H1 (cell line): ENCODE results near the gene RPL31. TPM values are rescaled to one million over a fixed set of nuclear protein-coding genes. Genes with fewer than 3 reads are reported as not detected.

Experiments
- CTCF ChIA-PET: fragments of 300-600 bp; sonication (Branson Sonifier 250); formaldehyde crosslinking; loops from one replicate; lab custom pipeline; 2021; ENCODE audit not compliant: partially characterized antibody; lab: Charles Lee
- POLR2A ChIA-PET: fragments of 300-600 bp; sonication (Branson Sonifier 250); formaldehyde crosslinking; loops from one replicate; lab custom pipeline; 2021; ENCODE audit warnings: inconsistent platforms; ENCODE audit not compliant: partially characterized antibody; lab: Charles Lee
- DNase-seq, 2 experiments: peaks; one replicate each; pipeline versions ENCODE4 v3.0.0 to v3.0.0-alpha.2; 2010 to 2022; ENCODE audit warnings: low spot score in 2 of 2, low read depth in 1 of 2, mixed read lengths in 1 of 2
- FAIRE-seq: peaks from 2 replicates; lab custom pipeline; 2011; peaks lifted over from hg19 to GRCh38; lab: Jason Lieb, UNC
- H2AFZ ChIP-seq: 2 replicates; pipeline ENCODE4 v1.8.1; 2012; ENCODE audit warnings: low read length, inconsistent platforms
- H2AK5ac ChIP-seq: 2 replicates; pipeline ENCODE4 v1.6.1; 2013; ENCODE audit warnings: low read depth, low read length
- H2BK120ac ChIP-seq: replicated peaks from 2 replicates; pipeline ENCODE3; 2013; ENCODE audit warnings: low read depth, low read length, inconsistent platforms
- H2BK12ac ChIP-seq: 2 replicates; pipeline ENCODE4 v1.6.1; 2013; ENCODE audit warnings: low read depth, low read length
- H2BK15ac ChIP-seq: 2 replicates; pipeline ENCODE4 v1.6.1; 2013; ENCODE audit warnings: low read length
- H2BK20ac ChIP-seq: 2 replicates; pipeline ENCODE4 v1.6.1; 2013; ENCODE audit warnings: low read length
- H2BK5ac ChIP-seq: 2 replicates; pipeline ENCODE4 v1.6.1; 2013; ENCODE audit warnings: low read depth, low read length
- H3K14ac ChIP-seq: 2 replicates; pipeline ENCODE4 v1.6.1; 2013; ENCODE audit warnings: inconsistent platforms; ENCODE audit not compliant: insufficient read length
- H3K18ac ChIP-seq: 2 replicates; pipeline ENCODE4 v1.6.1; 2013; ENCODE audit warnings: low read length; ENCODE audit errors: extremely low read depth
- H3K23ac ChIP-seq: 2 replicates; pipeline ENCODE4 v1.6.1; 2013; ENCODE audit warnings: inconsistent platforms; ENCODE audit not compliant: insufficient read length
- H3K23me2 ChIP-seq: 2 replicates; pipeline ENCODE4 v1.6.1; 2013; ENCODE audit warnings: low read depth, low read length
- H3K27ac ChIP-seq: 2 replicates; pipeline ENCODE4 v1.6.1; 2011; ENCODE audit warnings: low read depth, low read length, inconsistent platforms
- H3K27me3 ChIP-seq, 4 experiments: replicated peaks in 1 of 4; 1 replicate in 1 of 4; 2 replicates in 3 of 4; pipeline versions ENCODE4 v1.6.1 to v1.8.1; 2011 to 2013; ENCODE audit warnings: low read length in 3 of 4, mild to moderate bottlenecking in 3 of 4, inconsistent platforms in 2 of 4, mixed read lengths in 2 of 4, moderate library complexity in 1 of 4; ENCODE audit not compliant: control insufficient read depth in 3 of 4, insufficient read depth in 3 of 4; ENCODE audit errors: extremely low read depth in 1 of 4
- H3K36me3 ChIP-seq, 4 experiments: 2 replicates each; pipeline versions ENCODE4 v1.6.1 to v1.8.1; 2011 to 2013; ENCODE audit warnings: mild to moderate bottlenecking in 4 of 4, low read length in 3 of 4, moderate library complexity in 2 of 4, control low read depth in 1 of 4, inconsistent platforms in 1 of 4; ENCODE audit not compliant: insufficient read depth in 4 of 4, control insufficient read depth in 2 of 4
- H3K4ac ChIP-seq: replicated peaks from 2 replicates; pipeline ENCODE3; 2013; ENCODE audit warnings: low read length, low read depth, mixed read lengths, inconsistent platforms; ENCODE audit not compliant: insufficient read length
- H3K4me1 ChIP-seq, 4 experiments: replicated peaks in 1 of 4; 1 replicate in 1 of 4; 2 replicates in 3 of 4; pipeline versions ENCODE4 v1.6.1 to v1.8.1; 2011 to 2013; ENCODE audit warnings: low read length in 3 of 4, inconsistent platforms in 2 of 4, mixed read lengths in 1 of 4; ENCODE audit not compliant: insufficient read depth in 4 of 4, control insufficient read depth in 3 of 4
- H3K4me2 ChIP-seq, 2 experiments: 2 replicates each; pipeline versions ENCODE4 v1.6.1 to v1.8.1; 2011 to 2013; ENCODE audit warnings: low read depth in 2 of 2, low read length in 2 of 2, control low read depth in 1 of 2, inconsistent platforms in 1 of 2, mild to moderate bottlenecking in 1 of 2; ENCODE audit not compliant: insufficient read depth in 1 of 2
- H3K4me3 ChIP-seq, 4 experiments: fragments of 200-600, 300-600 bp in 1 of 4; sonication (generic), shearing (Covaris generic), sonication (Bioruptor Twin) in 1 of 4; 2 replicates each; pipeline versions ENCODE4 v1.5.1 to v1.8.1; 2011 to 2016; ENCODE audit warnings: low read length in 4 of 4, low read depth in 3 of 4, control low read depth in 2 of 4, inconsistent platforms in 2 of 4, mild to moderate bottlenecking in 2 of 4, mixed read lengths in 1 of 4, moderate library complexity in 1 of 4; ENCODE audit not compliant: insufficient read depth in 2 of 4; ENCODE audit errors: extremely low read depth in 1 of 4
- H3K56ac ChIP-seq: replicated peaks from 2 replicates; pipeline ENCODE3; 2013; ENCODE audit warnings: low read depth, mild to moderate bottlenecking, mixed read lengths, low read length, inconsistent platforms; ENCODE audit not compliant: insufficient read length
- H3K79me1 ChIP-seq: 2 replicates; pipeline ENCODE4 v1.6.1; 2013; ENCODE audit warnings: low read depth, low read length, control low read depth
- H3K79me2 ChIP-seq, 2 experiments: 2 replicates each; pipeline versions ENCODE4 v1.6.1 to v1.8.1; 2012 to 2013; ENCODE audit warnings: low read length in 2 of 2, mild to moderate bottlenecking in 2 of 2, inconsistent platforms in 1 of 2; ENCODE audit not compliant: insufficient read depth in 2 of 2, control insufficient read depth in 1 of 2
- H3K9ac ChIP-seq, 4 experiments: replicated peaks in 1 of 4; 1 replicate in 1 of 4; 2 replicates in 3 of 4; pipeline versions ENCODE4 v1.6.1 to v1.8.1; 2011 to 2013; ENCODE audit warnings: low read depth in 3 of 4, low read length in 3 of 4, control low read depth in 2 of 4, mild to moderate bottlenecking in 2 of 4, moderate library complexity in 2 of 4, inconsistent platforms in 1 of 4; ENCODE audit errors: extremely low read depth in 1 of 4
- H3K9me3 ChIP-seq, 2 experiments: 2 replicates each; pipeline versions ENCODE4 v1.6.1 to v1.8.1; 2012 to 2013; ENCODE audit warnings: mild to moderate bottlenecking in 2 of 2, moderate library complexity in 2 of 2, control low read depth in 1 of 2, inconsistent platforms in 1 of 2, low read depth in 1 of 2, low read length in 1 of 2, mixed read lengths in 1 of 2; ENCODE audit not compliant: insufficient read depth in 2 of 2
- H4K20me1 ChIP-seq, 2 experiments: replicated peaks in 1 of 2; 2 replicates each; pipeline versions ENCODE3 to v1.8.1; 2011 to 2013; ENCODE audit warnings: inconsistent platforms in 2 of 2, low read length in 2 of 2, mild to moderate bottlenecking in 1 of 2; ENCODE audit not compliant: insufficient read depth in 2 of 2, control insufficient read depth in 1 of 2
- H4K5ac ChIP-seq: 2 replicates; pipeline ENCODE4 v1.6.1; 2013; ENCODE audit warnings: low read length, low read depth, mixed read lengths, inconsistent platforms; ENCODE audit not compliant: insufficient read length
- H4K8ac ChIP-seq: 2 replicates; pipeline ENCODE4 v1.8.0; 2013; ENCODE audit warnings: mild to moderate bottlenecking, moderate library complexity, low read length, inconsistent platforms; ENCODE audit not compliant: insufficient read depth; ENCODE audit errors: extremely low read depth
- H4K91ac ChIP-seq: replicated peaks from 2 replicates; pipeline ENCODE3; 2013; ENCODE audit warnings: low read length, mixed read lengths, inconsistent platforms; ENCODE audit not compliant: insufficient read length
- JUN ChIP-seq: IDR thresholded peaks from 2 replicates; pipeline ENCODE4 v1.6.1; 2011; ENCODE audit warnings: low read depth, mild to moderate bottlenecking, improper control_type of control experiment, low read length
- POLR2AphosphoS5 ChIP-seq: IDR thresholded peaks from 2 replicates; pipeline ENCODE4 v1.6.1; 2011; ENCODE audit warnings: low read depth, low read length
- RBBP5 ChIP-seq: IDR thresholded peaks from 2 replicates; pipeline ENCODE4 v1.7.1; 2012; ENCODE audit warnings: low read depth, mild to moderate bottlenecking, inconsistent platforms, low read length, moderate library complexity, borderline replicate concordance
- RXRA ChIP-seq: IDR thresholded peaks from 2 replicates; pipeline ENCODE4 v1.6.1; 2011; ENCODE audit warnings: low read depth, mild to moderate bottlenecking, low read length, moderate library complexity; ENCODE audit not compliant: insufficient read depth
- SIX5 ChIP-seq: IDR thresholded peaks from 2 replicates; pipeline ENCODE4 v1.6.1; 2011; ENCODE audit warnings: mild to moderate bottlenecking, low read depth, low read length
- YY1 ChIP-seq: IDR thresholded peaks from 2 replicates; pipeline ENCODE4 v1.6.1; 2011; ENCODE audit warnings: low read depth, mild to moderate bottlenecking, low read length
- WGBS, 2 experiments: shearing (Covaris generic) in 1 of 2; methylation state at CpG; one replicate each; pipeline versions ENCODE4 v1.1.6 to v1.1.7; 2013 to 2015; ENCODE audit warnings: low lambda C conversion rate in 2 of 2, mixed read lengths in 2 of 2, inconsistent platforms in 1 of 2, low coverage in 1 of 2, missing lambda C conversion rate in 1 of 2; ENCODE audit not compliant: insufficient replicate concordance in 2 of 2, insufficient coverage in 1 of 2, insufficient read length in 1 of 2; ENCODE audit errors: extremely low coverage in 1 of 2, missing lambda C conversion rate in 1 of 2; 5-methylcytosine and 5-hydroxymethylcytosine counted together
- long read RNA-seq, 2 experiments: library from RNA in 1 of 2; library from capped mRNA in 1 of 2; stranded (forward); transcript quantifications; one replicate each; pipeline ENCODE4 v2.0.0, GENCODE V29; 2021; ENCODE audit warnings: inconsistent platforms in 1 of 2
- polyA minus RNA-seq, 3 experiments: library from RNA; depleted of rRNA, polyadenylated mRNA; stranded (reverse); fragments of >200 nt; gene quantifications; 1 replicate in 2 of 3; 2 replicates in 1 of 3; pipeline ENCODE4 v1.2.3, GENCODE V29; 2011
- polyA plus RNA-seq, 7 experiments: library from polyadenylated mRNA; depleted of rRNA in 3 of 7; stranded (reverse) in 5 of 7; unstranded in 2 of 7; fragments of >200 nt in 5 of 7; fragments of 200-250 nt in 2 of 7; gene quantifications; 1 replicate in 5 of 7; 2 replicates in 1 of 7; 4 replicates in 1 of 7; pipeline versions ENCODE4 v1.2.1 to v1.2.3, GENCODE V29; 2011 to 2013; ENCODE audit warnings: missing spikeins in 2 of 7, mixed read lengths in 2 of 7
- total RNA-seq: library from RNA; stranded (reverse); fragmentation: NEBNext Ultra II Directional; extraction: Animal tissue kit (Norgen Biotek cat#: 25700); gene quantifications from 2 replicates; pipeline ENCODE4 v1.2.1, GENCODE V29; 2021

RPL31 gene
- total RNA-seq (1,722 and 1,734 TPM in 2 replicates), polyA plus RNA-seq (2011; rRNA removed) (904 and 1,463 TPM in 2 replicates), polyA minus RNA-seq (2011; rRNA and poly(A)+ RNA removed) (289 and 451 TPM in 2 replicates)
- 2,318 TPM for polyA plus RNA-seq (2011; cell fraction: cytosol; rRNA removed)
- polyA plus RNA-seq (2011; cell fraction: nucleus; rRNA removed) = 864 TPM
- 5,645 to 7,519 TPM (median 6,011 TPM) in 4 replicates for polyA plus RNA-seq (2012, experiment 1 of 2)
- polyA plus RNA-seq (2012, experiment 2 of 2) = 6,720 TPM
- 1,743 TPM for polyA plus RNA-seq (2013, experiment 1 of 2)
- 1,678 TPM for polyA plus RNA-seq (2013, experiment 2 of 2)
- 359 TPM for polyA minus RNA-seq (2011; cell fraction: cytosol; rRNA and poly(A)+ RNA removed)
- polyA minus RNA-seq (2011; cell fraction: nucleus; rRNA and poly(A)+ RNA removed) = 406 TPM
- long read RNA-seq, experiment 1, transcript RPL31-205 (4 exons, 716 nt) = minor isoform, 5 of 1,741 reads
- long read RNA-seq, experiment 1, transcript RPL31-208 (4 exons, 825 nt) = major isoform, 1,257 of 1,741 reads
- long read RNA-seq, experiment 1, transcript RPL31-201 (5 exons, 1,865 nt) = minor isoform, 188 of 1,741 reads
- long read RNA-seq, experiment 1, transcript RPL31-211 (3 exons, 357 nt) = minor isoform, 13 of 1,741 reads
- long read RNA-seq, experiment 1, partial matches to known transcripts = 226 of 1,741 reads
- long read RNA-seq, experiment 1, other reads (novel, unspliced or antisense) = 49 of 1,741 reads
- long read RNA-seq, experiment 2, transcript RPL31-201 (5 exons, 1,865 nt) = minor isoform, 13 of 66 reads
- long read RNA-seq, experiment 2, transcript RPL31-208 (4 exons, 825 nt) = minor isoform, 14 of 66 reads
- long read RNA-seq, experiment 2, transcript RPL31-203 (5 exons, 1,110 nt) = major isoform, 20 of 66 reads
- long read RNA-seq, experiment 2, partial matches to known transcripts = 8 of 66 reads
- long read RNA-seq, experiment 2, other reads (novel, unspliced or antisense) = 7 of 66 reads

DNA sequence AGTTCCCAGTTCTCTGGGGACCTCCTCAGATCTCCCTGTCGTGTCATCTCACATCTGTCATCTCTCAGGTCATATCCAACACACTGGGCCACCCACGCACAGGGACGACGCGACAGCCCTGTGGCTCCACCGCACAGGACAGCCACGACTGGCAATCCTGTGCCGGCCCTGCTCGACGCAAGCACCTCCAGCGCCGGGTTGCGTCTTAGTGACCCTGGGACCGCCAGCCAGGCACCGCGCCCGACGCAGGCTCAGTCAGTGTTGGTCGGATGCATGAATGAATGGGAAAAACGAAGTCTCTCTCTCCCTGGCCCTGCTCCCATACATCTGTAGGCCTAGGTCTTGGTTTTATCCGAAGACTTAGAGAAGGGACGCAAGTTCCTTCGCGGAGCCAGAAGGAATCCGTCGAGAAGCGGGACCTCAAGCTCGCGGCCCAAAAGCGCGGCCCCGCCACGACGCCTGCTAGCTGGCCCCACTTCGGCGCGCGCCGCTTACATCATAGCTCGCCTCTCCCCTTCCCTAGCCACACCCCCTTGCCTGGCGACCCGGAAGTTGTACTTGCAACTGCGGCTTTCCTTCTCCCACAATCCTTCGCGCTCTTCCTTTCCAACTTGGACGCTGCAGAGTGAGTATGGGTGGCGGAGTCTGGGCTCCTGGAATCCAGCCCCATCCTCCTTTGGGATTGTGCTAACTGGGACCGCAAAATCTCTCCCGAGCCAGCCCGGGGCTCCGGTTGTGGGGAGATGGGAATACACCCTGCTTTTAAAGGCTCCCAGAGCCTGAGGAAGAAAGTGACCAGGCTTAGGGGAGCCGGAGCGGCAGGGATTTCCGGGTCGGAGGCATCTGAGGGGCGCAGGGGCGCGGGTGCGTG, at the start of gene RPL31:
RPL31 (plus strand) TSS at position 599 of the 871 bp plus-strand sequence. CDS start 413 bp downstream, outside the sequence.
- Histone ChIP-seq H3K9ac (peak within 1 kb of the TSS; percentile 90 to 98 (median 96)), H3K4me3 (peak within 1 kb of the TSS; percentile 88 to 99 (median 94)), H2BK120ac (peak within 1 kb of the TSS; percentile 28), H3K4me1 (peaks cover 5 to 10% (median 8%) of the 10 kb centered on the region in 4 experiments; a peak in 6 of 7 replicates), H2BK12ac (peak within 1 kb of the TSS; percentile 72; the same call in 1 of the 2 replicates), H2AFZ (peak within 1 kb of the TSS; percentile 90; the same call in 1 of the 2 replicates), H4K20me1 (peaks cover 12 to 23% of the 10 kb centered on the region in 2 experiments), H3K27ac (peak within 1 kb of the TSS; percentile 91), H3K79me2 (peaks cover 6 to 33% of the 10 kb centered on the region in 2 experiments), H2BK15ac (no peak within 1 kb of the TSS; the same call in 1 of the 2 replicates), H3K23me2 (peaks cover 8% of the 10 kb centered on the region), H3K56ac (peak within 1 kb of the TSS; percentile 87), H3K9me3 (no peaks in the 10 kb centered on the region), H2BK5ac (peak within 1 kb of the TSS; percentile 84), H3K23ac (no peak within 1 kb of the TSS), H4K8ac (peak within 1 kb of the TSS; percentile 97), H3K27me3 (peaks cover 0 to 7% (median 2%) of the 10 kb centered on the region in 4 experiments; a peak in 3 of 7 replicates), H3K36me3 (peaks cover 27 to 44% (median 38%) of the 10 kb centered on the region in 4 experiments), H2AK5ac (peak within 1 kb of the TSS; percentile 88), H2BK20ac (0 out of 2 replicates have a peak within 1 kb of the TSS, but pooled peaks have one; percentile 48), H3K14ac (peak within 1 kb of the TSS; percentile 89), H3K18ac (peak within 1 kb of the TSS; percentile 95), H3K4me2 (peak within 1 kb of the TSS; percentile 92), H4K91ac (peak within 1 kb of the TSS; percentile 93), H4K5ac (peak within 1 kb of the TSS; percentile 94), H3K4ac (peak within 1 kb of the TSS; percentile 88), H3K79me1 (peaks cover 3% of the 10 kb centered on the region)
- ChIA-PET POLR2A (interaction anchor here (0.6 to 8.5 kb wide), 56 partner anchors 9 to 603 kb away, joined by 3 to 151 read pairs (median 5); partner anchors contain the start of genes CNOT11, NPAS2, PDCL3 and TBC1D8), CTCF (interaction anchor here (0.6 to 2.5 kb wide), 7 partner anchors 11 to 407 kb away, joined by 3 to 9 read pairs (median 4); no protein-coding TSS in a partner anchor)
- no peak for FAIRE-seq
- 2% methylated on average over 56 of the region's 59 CpGs; no CpG with 5 or more reads in 1 of the 2 experiments for WGBS, 2 experiments
- DNase-seq = peak; percentile 91 to 96
- TF ChIP-seq JUN (no peak), RBBP5 (peak; percentile 87), POLR2AphosphoS5 (peak; percentile 99), SIX5 (no peak), YY1 (peak; percentile 77), RXRA (no peak)
